ENCODE data around the gene ACSS2. TPM values are rescaled to one million over a fixed set of nuclear protein-coding genes. Genes with fewer than 3 reads are reported as not detected.
A peak's percentile ranks its signal among the peaks of the same experiment; 100 is the strongest.
"Not testable (repeated sequence)": the region's sequence is repeated elsewhere in the genome, so short reads cannot be mapped to it uniquely, and the experiment has no call there.

ACSS2 gene
- total RNA-seq, 1 donor from 2014 or later: 44.8 TPM

DNA sequence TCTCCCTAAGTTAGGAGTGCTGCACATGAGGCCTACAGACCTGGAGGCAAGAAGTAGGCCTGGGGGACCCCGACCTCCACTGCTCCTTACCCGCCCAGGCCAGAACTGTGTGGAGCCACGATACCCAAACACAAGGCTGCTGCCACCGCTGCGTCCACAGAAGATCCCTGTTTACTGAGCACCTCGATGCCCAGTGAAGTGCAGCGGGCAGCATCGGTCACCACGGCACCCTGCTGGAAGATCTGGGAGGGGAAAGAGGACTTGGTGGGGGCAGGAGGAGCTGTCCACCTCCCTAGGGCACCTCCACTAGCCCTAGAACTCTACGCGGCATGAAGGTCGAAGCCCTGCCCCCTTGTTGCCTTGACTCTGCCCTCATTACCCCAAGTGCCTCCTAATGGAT lies 13.7 kb upstream of the ACSS2 start:
- no peak for DNase-seq
- H3K27me3 Mint-ChIP-seq: no peaks in the 10 kb centered on the region
- H3K36me3 Mint-ChIP-seq (ENCODE audit: low read depth): peaks cover 9% of the 10 kb centered on the region
- H3K4me3 Mint-ChIP-seq: no peak overlapping the region
- H3K9me3 Mint-ChIP-seq: no peaks in the 10 kb centered on the region
- intact Hi-C loops (cut with micrococcal nuclease): no loop called here
- H3K27ac Mint-ChIP-seq: no peak overlapping the region
- peaks cover 4% of the 10 kb centered on the region for H3K4me1 Mint-ChIP-seq

DNA sequence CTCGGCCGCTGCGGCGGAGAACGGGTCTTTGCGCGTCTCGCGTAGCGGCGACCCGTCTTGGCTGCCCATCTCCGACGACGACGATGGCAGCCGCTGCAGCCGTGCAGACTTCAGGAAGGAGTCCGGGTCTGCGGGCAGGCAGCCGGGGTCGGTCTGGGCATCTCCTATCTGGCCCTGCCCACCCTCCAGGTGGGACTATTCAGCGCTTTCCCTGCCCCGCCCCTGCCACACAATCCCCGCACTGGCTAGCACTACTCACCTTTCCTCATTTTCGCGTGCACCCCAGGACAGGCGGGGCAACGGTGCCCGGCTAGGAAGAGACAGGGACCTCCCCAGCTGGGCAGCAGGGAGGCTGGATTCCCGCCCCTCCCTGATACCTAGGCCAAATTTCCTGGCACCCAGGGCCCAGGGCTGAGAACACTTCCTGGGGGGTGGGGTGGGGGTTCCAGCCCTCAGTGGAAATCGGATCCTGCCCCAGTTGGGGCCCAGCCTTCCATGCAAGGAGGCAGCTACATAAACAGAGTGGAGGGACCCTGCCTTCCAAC lies 12.9 kb upstream of the ACSS2 start:
- H3K4me1 Mint-ChIP-seq: peaks cover 4% of the 10 kb centered on the region
- H3K36me3 Mint-ChIP-seq (ENCODE audit: low read depth): peaks cover 6% of the 10 kb centered on the region
- no peak for DNase-seq
- H3K4me3 Mint-ChIP-seq: no peak overlapping the region
- H3K9me3 Mint-ChIP-seq: no peaks in the 10 kb centered on the region
- intact Hi-C loops (cut with micrococcal nuclease): no loop called here
- H3K27ac Mint-ChIP-seq: no peak overlapping the region
- H3K27me3 Mint-ChIP-seq: no peaks in the 10 kb centered on the region

DNA sequence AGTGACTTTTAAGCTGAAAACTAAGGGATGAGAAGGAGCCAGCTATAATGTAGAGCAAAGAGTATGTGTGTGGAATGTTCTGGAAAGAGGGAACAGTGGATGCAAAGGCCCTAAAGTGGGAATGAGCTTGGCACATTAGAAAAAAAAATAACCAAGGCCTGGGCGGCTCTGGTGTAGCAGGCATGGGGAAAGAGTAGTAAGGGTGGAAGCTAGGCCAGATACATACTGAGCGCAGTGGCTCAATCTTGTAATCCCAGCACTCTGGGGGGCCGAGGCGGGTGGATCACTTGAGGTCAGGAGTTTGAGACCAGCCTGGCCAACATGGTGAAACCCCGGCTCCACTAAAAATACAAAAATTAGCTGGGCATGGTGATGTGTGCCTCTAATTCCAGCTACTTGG lies 12.2 kb upstream of the ACSS2 start:
- Mint-ChIP-seq H3K27me3 (no peaks in the 10 kb centered on the region), H3K4me3 (no peak overlapping the region), H3K27ac (peak overlapping the region; percentile 1), H3K9me3 (no peaks in the 10 kb centered on the region), H3K36me3 (ENCODE audit: low read depth) (peaks cover 4% of the 10 kb centered on the region), H3K4me1 (peaks cover 4% of the 10 kb centered on the region)
- intact Hi-C loops (cut with micrococcal nuclease): no loop called here
- no peak for DNase-seq

DNA sequence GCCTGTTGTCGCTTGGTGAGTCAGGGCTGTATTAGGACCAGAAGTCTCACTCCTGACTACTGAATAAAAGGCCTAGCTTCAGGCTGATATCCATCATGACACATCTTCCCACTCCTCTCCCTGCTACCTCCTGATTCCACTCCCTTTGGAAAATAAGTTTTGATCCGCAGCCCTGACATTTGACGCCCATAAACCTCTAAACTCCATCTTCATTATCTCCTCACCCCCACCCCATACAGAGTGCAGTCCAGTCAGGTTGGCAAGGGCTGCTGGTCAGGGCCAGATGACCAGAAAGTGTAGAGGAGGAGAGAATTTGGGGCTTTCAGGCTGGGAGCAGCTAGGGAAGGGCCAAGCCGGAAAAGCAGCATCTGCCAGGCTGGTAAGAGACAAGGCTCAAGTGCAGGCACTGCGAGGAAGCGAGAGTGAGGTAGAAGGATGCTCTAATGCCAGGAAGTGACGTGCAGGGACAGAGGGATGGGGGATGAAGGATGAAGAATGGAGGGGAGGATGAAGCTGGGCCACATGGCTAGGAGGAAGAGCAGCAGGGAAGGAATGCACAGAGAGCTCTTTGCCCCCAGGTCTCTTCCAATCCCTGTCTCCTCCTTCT lies 5.0 kb upstream of the ACSS2 start:
- H3K9me3 Mint-ChIP-seq: no peaks in the 10 kb centered on the region
- intact Hi-C loops (cut with micrococcal nuclease): loop anchor here (5.0 kb wide), 2 partner anchors 131 to 406 kb away; partner anchors contain the start of gene MMP24OS
- H3K27me3 Mint-ChIP-seq: no peaks in the 10 kb centered on the region
- peak overlapping the region; percentile 94 for H3K4me3 Mint-ChIP-seq
- H3K36me3 Mint-ChIP-seq (ENCODE audit: low read depth): peaks cover 5% of the 10 kb centered on the region
- H3K27ac Mint-ChIP-seq: peak overlapping the region; percentile 74
- peaks cover 51% of the 10 kb centered on the region for H3K4me1 Mint-ChIP-seq
- no peak for DNase-seq

DNA sequence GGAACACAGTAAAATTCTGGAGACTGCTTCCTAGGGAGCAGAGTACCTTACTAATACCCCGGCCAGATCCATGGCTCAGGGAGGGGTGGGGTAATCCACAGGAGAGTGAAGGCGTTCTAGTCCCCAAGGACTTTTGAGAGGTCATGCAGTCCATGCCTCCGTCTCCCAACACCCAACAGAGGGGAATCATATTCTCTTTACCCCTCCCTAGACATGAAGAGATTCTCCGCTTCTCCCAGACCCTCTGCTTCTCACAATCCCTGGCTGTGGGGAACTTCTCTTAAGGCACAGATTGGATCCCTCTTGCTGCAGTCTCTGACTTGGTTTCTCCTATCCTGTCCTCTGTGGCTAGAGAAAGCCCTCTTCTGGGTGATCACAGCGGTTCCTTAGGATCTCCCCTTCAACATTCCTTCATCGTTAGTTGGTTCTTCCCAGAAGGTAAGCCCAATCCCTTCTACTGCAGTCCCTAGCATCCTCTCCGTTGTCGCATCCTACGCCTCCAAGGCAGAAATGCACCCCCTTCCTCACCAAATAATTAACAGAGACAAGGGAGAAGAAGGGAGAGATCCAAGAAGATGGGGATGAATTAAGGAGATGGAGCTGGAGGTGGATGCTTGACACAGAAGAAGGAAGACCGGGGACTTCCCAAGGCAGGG lies 4.3 kb upstream of the ACSS2 start:
- peak overlapping the region; percentile 81 for H3K27ac Mint-ChIP-seq
- H3K4me3 Mint-ChIP-seq: peak overlapping the region; percentile 94
- H3K4me1 Mint-ChIP-seq: peaks cover 56% of the 10 kb centered on the region
- H3K36me3 Mint-ChIP-seq (ENCODE audit: low read depth): peaks cover 4% of the 10 kb centered on the region
- intact Hi-C loops (cut with micrococcal nuclease): loop anchor here (1.0 to 5.0 kb wide), 4 partner anchors 47 to 405 kb away; partner anchors contain the start of genes MMP24OS, NCOA6 and TRPC4AP
- no peaks in the 10 kb centered on the region for H3K27me3 Mint-ChIP-seq
- no peaks in the 10 kb centered on the region for H3K9me3 Mint-ChIP-seq
- no peak for DNase-seq

DNA sequence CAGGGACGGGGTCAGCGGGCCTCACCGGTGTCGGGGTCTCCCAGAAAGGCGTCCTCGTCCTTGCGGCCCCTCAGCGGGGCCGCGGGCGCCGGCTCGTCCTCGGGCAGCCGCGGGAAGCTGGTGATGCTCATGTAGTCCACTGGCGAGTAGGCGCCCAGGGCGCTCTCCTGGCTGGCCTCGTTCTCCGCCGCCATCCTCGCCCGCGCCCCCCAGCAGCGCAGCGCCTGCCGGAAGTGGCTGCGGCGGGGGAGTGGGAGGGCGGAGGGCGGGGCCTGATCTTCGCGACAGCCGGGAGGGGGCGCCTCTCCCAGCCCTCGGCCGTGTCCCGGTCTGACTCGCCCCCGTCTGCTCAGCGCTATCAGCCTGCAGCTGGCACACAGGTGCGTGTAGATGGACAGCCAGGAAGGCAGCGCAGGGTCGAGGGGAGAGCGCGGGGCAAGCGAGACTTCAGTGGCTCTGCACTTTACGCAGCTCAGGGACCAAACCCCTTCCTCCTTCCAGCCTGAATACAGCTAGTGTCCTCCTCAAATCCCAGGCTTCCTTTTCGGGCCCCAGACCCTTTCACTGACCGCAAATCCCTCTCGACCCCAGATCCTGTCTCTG lies 3.7 kb upstream of the ACSS2 start, which contains the start of gene GGT7:
Gene GGT7, minus strand, starts transcription at position 235 of the 603 bp plus-strand sequence. Its CDS starts 41 bp downstream, at position 194.
- no peaks in the 10 kb centered on the region for H3K27me3 Mint-ChIP-seq
- peaks cover 4% of the 10 kb centered on the region for H3K36me3 Mint-ChIP-seq (ENCODE audit: low read depth)
- peak within 1 kb of the TSS; percentile 81 for H3K27ac Mint-ChIP-seq
- H3K4me3 Mint-ChIP-seq: peak within 1 kb of the TSS; percentile 94
- DNase-seq: peak; percentile 96
- intact Hi-C loops (cut with micrococcal nuclease): loop anchor here (1.0 to 5.0 kb wide), 4 partner anchors 47 to 405 kb away; partner anchors contain the start of genes MMP24OS, NCOA6 and TRPC4AP
- no peaks in the 10 kb centered on the region for H3K9me3 Mint-ChIP-seq
- H3K4me1 Mint-ChIP-seq: peaks cover 59% of the 10 kb centered on the region

DNA sequence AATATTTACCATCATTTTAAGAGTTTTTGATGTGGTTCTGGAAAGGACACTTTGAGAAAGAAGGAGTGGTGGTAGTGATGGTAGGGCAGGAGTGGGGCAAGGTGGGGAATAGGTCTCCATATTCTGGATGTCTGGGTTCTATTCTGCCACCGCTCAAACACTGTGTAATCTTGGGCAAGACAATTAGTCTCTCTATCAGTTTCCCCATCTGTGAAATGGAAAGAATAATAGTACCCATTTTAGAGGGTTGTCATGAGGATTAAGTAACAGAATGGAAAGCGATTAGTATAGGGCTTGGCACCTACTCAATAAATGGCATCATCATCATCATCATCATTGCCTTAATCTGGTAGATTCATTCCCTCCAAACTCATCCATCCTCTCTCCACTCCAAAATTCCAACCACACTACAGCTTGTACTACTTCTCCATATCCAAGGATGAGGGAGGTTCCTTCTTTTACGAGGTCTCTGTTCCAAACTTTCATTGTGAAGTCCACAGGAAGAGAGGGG lies 2.8 kb upstream of the ACSS2 start:
- H3K4me1 Mint-ChIP-seq: peaks cover 65% of the 10 kb centered on the region
- peak overlapping the region; percentile 78 for H3K27ac Mint-ChIP-seq

DNA sequence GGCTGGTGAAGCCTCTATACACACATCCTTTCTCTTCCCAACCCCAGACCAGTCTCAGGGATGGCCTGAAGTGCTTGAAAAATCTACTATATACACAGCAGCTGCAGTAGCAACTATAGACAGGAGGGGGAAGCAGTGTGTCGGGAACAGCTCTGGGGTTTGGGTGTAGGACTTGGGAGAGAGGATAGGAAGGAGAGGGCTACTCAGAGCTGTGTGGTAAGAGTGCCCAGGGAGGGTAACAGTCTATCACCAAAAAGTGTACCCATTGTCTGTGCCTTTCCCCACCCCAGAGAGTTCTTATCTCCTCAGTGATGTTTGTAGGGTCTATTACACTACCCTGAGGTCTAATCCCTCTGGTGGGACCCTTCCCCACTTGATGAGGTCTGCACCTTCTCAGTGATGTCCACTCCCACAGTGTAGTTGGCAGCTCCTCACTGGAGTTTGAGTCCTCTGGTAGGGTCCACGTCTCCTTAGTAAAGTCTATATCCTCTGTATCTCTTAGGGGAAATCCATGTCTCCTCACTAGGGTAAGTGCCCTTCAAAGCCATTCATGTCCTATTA lies 2.2 kb upstream of the ACSS2 start:
- intact Hi-C loops (cut with micrococcal nuclease): loop anchor here (1.0 to 5.0 kb wide), 5 partner anchors 86 to 403 kb away; partner anchors contain the start of genes EDEM2 and MMP24OS
- H3K9me3 Mint-ChIP-seq: no peaks in the 10 kb centered on the region
- H3K27ac Mint-ChIP-seq: peak overlapping the region; percentile 89

More for the DNA sequence above, 2.8 kb upstream of the ACSS2 start:
- no peak for DNase-seq
- no peaks in the 10 kb centered on the region for H3K27me3 Mint-ChIP-seq
- intact Hi-C loops (cut with micrococcal nuclease): loop anchor here (1.0 to 5.0 kb wide), 6 partner anchors 87 to 404 kb away; partner anchors contain the start of genes EDEM2, MMP24OS and TRPC4AP
- H3K9me3 Mint-ChIP-seq: no peaks in the 10 kb centered on the region
- H3K4me3 Mint-ChIP-seq: peak overlapping the region; percentile 94
- H3K36me3 Mint-ChIP-seq (ENCODE audit: low read depth): peaks cover 4% of the 10 kb centered on the region

DNA sequence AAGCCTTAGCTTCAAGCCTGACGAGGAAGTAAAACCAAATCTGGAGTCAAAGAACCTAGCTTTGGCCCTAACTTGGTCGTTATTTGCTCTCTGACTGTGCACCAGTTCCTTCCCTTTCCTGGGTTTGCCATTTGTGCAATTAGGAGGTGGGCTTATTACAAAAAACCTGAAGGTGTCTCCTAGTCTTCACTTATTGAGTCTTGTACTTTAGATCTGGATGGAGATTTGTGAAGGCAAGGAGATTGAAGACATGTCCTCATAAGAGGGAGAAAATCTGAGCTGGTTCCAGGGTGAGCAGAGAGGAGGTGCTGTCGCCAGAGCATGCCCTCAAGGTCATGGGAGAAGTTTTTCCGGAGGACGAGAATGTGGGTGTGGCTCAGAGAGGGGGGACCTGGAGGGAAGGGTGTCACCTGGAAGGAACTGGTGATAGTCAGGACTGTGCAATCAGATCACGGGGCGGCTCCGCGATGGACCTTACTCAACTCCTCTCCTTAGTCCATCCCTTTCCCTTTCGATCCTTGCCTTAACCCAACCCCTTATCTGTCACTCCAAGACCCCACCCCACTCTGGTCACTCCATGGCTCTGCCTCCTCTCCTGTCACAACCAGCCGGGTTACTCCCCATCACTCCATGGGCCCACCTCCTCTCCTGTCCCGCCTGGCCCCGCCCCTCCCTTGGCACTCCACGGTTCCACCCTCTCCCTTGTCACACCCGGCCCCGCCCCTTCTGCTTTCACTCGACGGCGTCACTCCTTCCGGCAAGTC lies 588 bp upstream of the ACSS2 start:
- peak overlapping the region; percentile 96 for H3K4me3 Mint-ChIP-seq
- no peak for DNase-seq
- peaks cover 5% of the 10 kb centered on the region for H3K36me3 Mint-ChIP-seq (ENCODE audit: low read depth)
- H3K27ac Mint-ChIP-seq: peak overlapping the region; percentile 89
- no peaks in the 10 kb centered on the region for H3K9me3 Mint-ChIP-seq
- intact Hi-C loops (cut with micrococcal nuclease): loop anchor here (1.0 to 5.0 kb wide), 6 partner anchors 15 to 884 kb away; partner anchors contain the start of genes EDEM2, GSS, MYH7B and RALY
- H3K4me1 Mint-ChIP-seq: peaks cover 66% of the 10 kb centered on the region
- no peaks in the 10 kb centered on the region for H3K27me3 Mint-ChIP-seq

More for the DNA sequence above, 2.2 kb upstream of the ACSS2 start:
- peaks cover 5% of the 10 kb centered on the region for H3K36me3 Mint-ChIP-seq (ENCODE audit: low read depth)
- peaks cover 66% of the 10 kb centered on the region for H3K4me1 Mint-ChIP-seq
- no peaks in the 10 kb centered on the region for H3K27me3 Mint-ChIP-seq
- H3K4me3 Mint-ChIP-seq: peak overlapping the region; percentile 96
- peak; percentile 90 for DNase-seq

DNA sequence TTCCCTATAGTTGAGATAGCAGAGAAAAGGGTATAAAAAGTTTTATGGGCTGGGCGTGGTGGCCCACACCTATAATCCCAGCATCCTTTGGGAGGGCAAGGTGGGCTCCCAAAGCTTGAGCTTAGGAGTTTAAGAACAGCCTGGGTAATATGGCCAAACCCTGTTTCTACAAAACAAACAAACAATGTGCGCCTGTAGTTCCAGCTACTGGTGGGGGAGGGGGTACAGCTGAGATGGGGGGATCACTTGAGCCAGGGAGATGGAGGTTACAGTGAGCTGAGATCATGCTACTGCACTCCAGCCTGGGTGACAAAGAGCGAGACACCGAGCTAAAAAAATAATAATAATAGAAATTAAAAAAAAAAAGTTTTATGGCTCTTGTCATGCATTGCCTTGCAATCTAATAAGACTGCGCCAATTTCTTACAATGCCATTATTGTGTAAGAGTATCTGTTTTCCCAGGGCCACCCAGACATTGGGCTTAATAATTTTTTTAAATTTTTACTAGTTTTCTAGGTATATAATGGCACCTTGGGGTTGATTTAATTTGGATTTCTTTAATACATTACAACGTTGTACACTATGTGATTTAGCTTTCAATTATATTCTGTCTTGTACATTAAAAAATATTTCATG lies 3.9 kb downstream of the ACSS2 start:
- H3K27ac Mint-ChIP-seq: no peak overlapping the region
- H3K9me3 Mint-ChIP-seq: no peaks in the 10 kb centered on the region
- DNase-seq: no peak
- H3K27me3 Mint-ChIP-seq: no peaks in the 10 kb centered on the region
- peaks cover 29% of the 10 kb centered on the region for H3K36me3 Mint-ChIP-seq (ENCODE audit: low read depth)
- peaks cover 38% of the 10 kb centered on the region for H3K4me1 Mint-ChIP-seq
- no peak overlapping the region for H3K4me3 Mint-ChIP-seq
- intact Hi-C loops (cut with micrococcal nuclease): no loop called here

DNA sequence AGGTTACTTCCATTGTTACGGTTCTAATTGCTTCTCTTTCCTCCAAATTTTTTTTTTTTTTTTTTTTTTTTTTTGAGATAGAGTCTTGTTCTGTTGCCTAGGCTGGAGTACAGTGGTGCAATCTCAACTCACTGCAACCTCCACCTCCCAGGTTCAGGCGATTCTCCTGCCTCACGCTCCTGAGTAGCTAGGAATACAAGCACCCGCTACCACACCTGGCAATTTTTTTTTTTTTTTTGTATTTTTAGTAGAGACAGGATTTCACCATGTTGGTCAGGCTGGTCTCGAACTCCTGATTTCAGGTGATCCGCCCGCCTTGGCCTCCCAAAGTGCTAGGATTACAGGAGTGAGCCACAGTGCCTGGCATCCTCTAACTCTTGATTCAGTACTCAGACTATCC lies 4.6 kb downstream of the ACSS2 start:
- H3K27me3 Mint-ChIP-seq; DNase-seq; H3K9me3 Mint-ChIP-seq; H3K4me3 Mint-ChIP-seq; H3K27ac Mint-ChIP-seq; intact Hi-C loops (cut with micrococcal nuclease): not testable (repeated sequence)
- H3K4me1 Mint-ChIP-seq: peaks cover 33% of the 10 kb centered on the region
- H3K36me3 Mint-ChIP-seq (ENCODE audit: low read depth): peaks cover 32% of the 10 kb centered on the region

DNA sequence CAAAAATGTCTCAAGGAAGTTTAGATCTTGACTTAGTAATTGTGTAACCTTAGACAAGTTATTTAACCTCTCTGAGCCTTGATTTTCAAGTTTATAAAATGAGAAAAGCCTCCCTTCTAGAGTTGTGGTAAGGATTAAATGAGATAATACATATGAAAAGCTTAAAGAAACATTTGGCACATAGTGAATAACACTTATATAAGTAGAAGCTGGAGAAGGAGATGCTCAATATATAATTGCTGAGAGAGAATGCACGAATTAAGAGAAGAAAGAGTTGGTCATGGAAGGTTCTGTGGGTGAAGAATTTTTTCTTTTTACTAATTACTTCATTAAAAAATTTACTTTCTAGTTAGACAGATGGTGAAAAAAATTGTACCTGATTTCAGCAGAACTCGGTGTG lies 5.3 kb downstream of the ACSS2 start:
- no peaks in the 10 kb centered on the region for H3K9me3 Mint-ChIP-seq
- H3K27me3 Mint-ChIP-seq: no peaks in the 10 kb centered on the region
- no peak overlapping the region for H3K27ac Mint-ChIP-seq
- peaks cover 36% of the 10 kb centered on the region for H3K36me3 Mint-ChIP-seq (ENCODE audit: low read depth)
- no peak for DNase-seq
- intact Hi-C loops (cut with micrococcal nuclease): no loop called here
- no peak overlapping the region for H3K4me3 Mint-ChIP-seq
- H3K4me1 Mint-ChIP-seq: peaks cover 32% of the 10 kb centered on the region
